AG04450 (cell line): ENCODE results near the gene CCDC136. TPM values are rescaled to one million over a fixed set of nuclear protein-coding genes. Genes with fewer than 3 reads are reported as not detected.

Source experiments
- CTCF ChIA-PET: fragments of 300-600, 350-600 bp; formaldehyde crosslinking; extraction: SDS; loops from one replicate; lab custom pipeline; 2022; ENCODE audit warnings: antibody characterized with exemption, inconsistent platforms; lab: Charles Lee
- POLR2A ChIA-PET: fragments of 350-600 bp; formaldehyde crosslinking; extraction: SDS; loops from one replicate; lab custom pipeline; 2021; ENCODE audit warnings: antibody characterized with exemption, inconsistent platforms; lab: Yijun Ruan, JAX
- DNase-seq: peaks from one replicate; pipeline ENCODE4 v3.0.0-alpha.2; 2011; ENCODE audit warnings: low read depth, low spot score
- H3K27ac ChIP-seq: one replicate; pipeline ENCODE4 v1.5.1; 2012; ENCODE audit warnings: low read depth, low read length, control low read depth
- H3K27me3 ChIP-seq: one replicate; pipeline ENCODE4 v1.6.0; 2012; ENCODE audit warnings: low read length; ENCODE audit not compliant: control insufficient read depth, insufficient read depth
- H3K4me3 ChIP-seq: 2 replicates; pipeline ENCODE4 v1.5.1; 2011; ENCODE audit warnings: mild to moderate bottlenecking, low read depth, low read length, control low read depth
- H3K9me3 ChIP-seq: 2 replicates; pipeline ENCODE4 v1.5.1; 2012; ENCODE audit warnings: low read length; ENCODE audit not compliant: control insufficient read depth, insufficient read depth
- polyA plus RNA-seq: library from polyadenylated mRNA; depleted of rRNA; stranded (reverse); fragments of >200 nt; gene quantifications from 2 replicates; pipeline ENCODE4 v1.2.3, GENCODE V29; 2011
- TF ChIP-seq, protein P1 (sequence below): IDR thresholded peaks from 2 replicates; pipeline ENCODE4 v1.5.1; 2011; ENCODE audit warnings: low read depth, low read length, control low read depth, inconsistent platforms

The CCDC136 gene
- polyA plus RNA-seq, 1 experiment = 19.7 TPM

DNA sequence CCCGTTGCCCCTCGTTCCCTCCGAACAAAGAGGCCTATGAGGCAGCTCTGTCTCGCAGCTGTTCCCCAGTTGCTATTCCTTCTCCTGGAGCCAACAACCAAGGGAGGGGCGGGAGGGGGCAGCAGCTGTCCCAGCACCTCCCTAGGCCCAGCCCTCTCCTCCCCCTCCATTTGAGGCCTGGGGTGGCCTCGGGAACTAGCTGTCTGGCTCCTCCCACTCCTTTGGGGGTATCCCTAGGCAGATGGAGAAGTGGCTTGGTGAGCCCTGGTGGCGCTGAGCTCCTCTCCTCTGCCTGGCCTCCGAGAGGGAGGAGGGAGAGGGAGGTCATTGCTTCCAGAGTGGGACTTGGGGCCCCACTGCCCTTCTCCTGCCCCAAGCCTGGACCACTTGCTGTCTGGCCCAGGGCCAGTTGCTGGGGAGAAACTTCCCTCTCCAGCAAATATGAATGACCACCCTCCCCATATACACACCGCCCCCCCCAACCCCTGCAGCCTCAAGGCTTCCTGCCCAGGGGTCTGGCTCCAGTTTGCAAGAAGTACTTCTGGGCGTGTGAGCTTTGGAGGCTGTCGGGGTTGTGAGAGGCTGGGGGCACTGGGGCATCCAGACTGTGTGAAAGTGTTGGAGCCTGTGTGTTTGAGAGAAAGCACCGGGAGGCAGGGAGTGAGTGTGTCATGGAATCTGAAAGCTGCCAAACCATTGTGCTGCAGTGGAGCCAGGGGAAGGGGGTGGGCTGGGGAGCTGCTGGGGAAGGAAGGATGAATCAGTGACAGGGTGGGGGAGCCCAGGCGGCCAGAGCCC is 41.6 kb downstream of the CCDC136 start:
- H3K27me3 ChIP-seq = no peaks in the 10 kb centered on the region
- ChIA-PET CTCF (interaction anchor here (2.5 kb wide), 1 partner anchor 9 kb away, joined by 14 read pairs; no protein-coding TSS in a partner anchor), POLR2A (interaction anchor here (0.5 to 3.0 kb wide), 10 partner anchors 9 to 442 kb away, joined by 3 to 17 read pairs (median 4); partner anchors contain the start of genes ATP6V1F and CALU)
- TF ChIP-seq, protein P1, sequence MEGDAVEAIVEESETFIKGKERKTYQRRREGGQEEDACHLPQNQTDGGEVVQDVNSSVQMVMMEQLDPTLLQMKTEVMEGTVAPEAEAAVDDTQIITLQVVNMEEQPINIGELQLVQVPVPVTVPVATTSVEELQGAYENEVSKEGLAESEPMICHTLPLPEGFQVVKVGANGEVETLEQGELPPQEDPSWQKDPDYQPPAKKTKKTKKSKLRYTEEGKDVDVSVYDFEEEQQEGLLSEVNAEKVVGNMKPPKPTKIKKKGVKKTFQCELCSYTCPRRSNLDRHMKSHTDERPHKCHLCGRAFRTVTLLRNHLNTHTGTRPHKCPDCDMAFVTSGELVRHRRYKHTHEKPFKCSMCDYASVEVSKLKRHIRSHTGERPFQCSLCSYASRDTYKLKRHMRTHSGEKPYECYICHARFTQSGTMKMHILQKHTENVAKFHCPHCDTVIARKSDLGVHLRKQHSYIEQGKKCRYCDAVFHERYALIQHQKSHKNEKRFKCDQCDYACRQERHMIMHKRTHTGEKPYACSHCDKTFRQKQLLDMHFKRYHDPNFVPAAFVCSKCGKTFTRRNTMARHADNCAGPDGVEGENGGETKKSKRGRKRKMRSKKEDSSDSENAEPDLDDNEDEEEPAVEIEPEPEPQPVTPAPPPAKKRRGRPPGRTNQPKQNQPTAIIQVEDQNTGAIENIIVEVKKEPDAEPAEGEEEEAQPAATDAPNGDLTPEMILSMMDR = no peak
- DNase-seq = no peak
- H3K4me3 ChIP-seq = peak overlapping the region; percentile 93
- no peaks in the 10 kb centered on the region; the same call in 1 of the 2 replicates for H3K9me3 ChIP-seq
- H3K27ac ChIP-seq = peak overlapping the region; percentile 90

- TF ChIP-seq, protein P1 = no peak
- CTCF ChIA-PET = no interaction called here
- Histone ChIP-seq H3K27ac (peak overlapping the region; percentile 65), H3K9me3 (no peaks in the 10 kb centered on the region; the same call in 1 of the 2 replicates), H3K4me3 (peak overlapping the region; percentile 93), H3K27me3 (no peaks in the 10 kb centered on the region)
- no peak for DNase-seq
- POLR2A ChIA-PET = interaction anchor here (0.6 to 2.5 kb wide), 5 partner anchors 22 to 442 kb away, joined by 3 to 17 read pairs (median 4); partner anchors contain the start of gene CALU
These were observed 42.2 kb downstream of the CCDC136 start for GRCh38 chr7:128833946-128834325.

GRCh38 chr7:128835231-128835751 is 43.5 kb downstream of the CCDC136 start:
- POLR2A ChIA-PET = interaction anchor here (1.6 kb wide), 1 partner anchor 7 kb away, joined by 7 read pairs; no protein-coding TSS in a partner anchor
- no peaks in the 10 kb centered on the region; the same call in 1 of the 2 replicates for H3K9me3 ChIP-seq
- H3K4me3 ChIP-seq = no peak overlapping the region
- CTCF ChIA-PET = interaction anchor here (2.1 kb wide), 1 partner anchor 48 kb away, joined by 8 read pairs; no protein-coding TSS in a partner anchor
- TF ChIP-seq, protein P1 = no peak
- H3K27ac ChIP-seq = no peak overlapping the region
- no peaks in the 10 kb centered on the region for H3K27me3 ChIP-seq
- DNase-seq = no peak

- ChIA-PET CTCF (interaction anchor here (2.1 kb wide), 1 partner anchor 47 kb away, joined by 8 read pairs; no protein-coding TSS in a partner anchor), POLR2A (interaction anchor here (1.6 kb wide), 1 partner anchor 8 kb away, joined by 7 read pairs; no protein-coding TSS in a partner anchor)
- H3K4me3 ChIP-seq = no peak overlapping the region
- no peak for DNase-seq
- peak overlapping the region; percentile 65 for H3K27ac ChIP-seq
- TF ChIP-seq, protein P1 = no peak
- H3K9me3 ChIP-seq = no peaks in the 10 kb centered on the region; the same call in 1 of the 2 replicates
- no peaks in the 10 kb centered on the region for H3K27me3 ChIP-seq
These were observed 44.2 kb downstream of the CCDC136 start for GRCh38 chr7:128835790-128836641.
